Measurements from ENCODE around the gene SYTL2. TPM values are rescaled to one million over a fixed set of nuclear protein-coding genes. Genes with fewer than 3 reads are reported as not detected.
"Not testable (repeated sequence)": the region's sequence is repeated elsewhere in the genome, so short reads cannot be mapped to it uniquely, and the experiment has no call there.

Gene SYTL2
- total RNA-seq, 4 donors from 2014 or later = 140 to 1,280 (median 344) TPM

- in situ Hi-C loops (cut with MboI; ENCODE audit: low pct_ligation_motif_present in 1 of 4, low pct_unique_long_range_greater_than_20kb in 1 of 4, low sequenced_read_pairs in 3 of 4) (loop anchor here in 1 of 4 donors (25.0 kb wide), 1 partner anchor 575 kb away; the partner anchor contains the start of gene EED), intact Hi-C loops (cut with DNase I; ENCODE audit: low total_unique reads) (loop anchor here (5.0 kb wide), 1 partner anchor 35 kb away; the partner anchor contains the start of genes DLG2 and TMEM126B)
- 4 to 5% methylated on average over 4 of the region's 4 CpGs for WGBS, 2 donors (ENCODE audit: low coverage in 1 of 2)
- Histone ChIP-seq H3K36me3 (peaks cover 0 to 15% (median 3%) of the 10 kb centered on the region in 4 donors), H3K4me3 (peak overlapping the region in 3 of 4 donors; percentile 88 to 93 (median 89)), H3K27me3 (no peaks in the 10 kb centered on the region), H3K27ac (peak overlapping the region in 3 of 4 donors; percentile 98 to 100 (median 99)), H3K4me1 (peaks cover 13 to 62% (median 44%) of the 10 kb centered on the region in 4 donors), H3K9me3 (no peaks in the 10 kb centered on the region)
- no peak for DNase-seq
- TF ChIP-seq EP300 (IDR thresholded peaks at IDR 0.05; ENCODE audit: low read depth) = no peak
- TF ChIP-seq CTCF (IDR thresholded peaks at IDR 0.05) = no peak
- TF ChIP-seq POLR2AphosphoS5 (IDR thresholded peaks at IDR 0.05) = no peak
- TF ChIP-seq POLR2A (IDR thresholded peaks at IDR 0.05) = no peak
Measured at GRCh38 chr11:85661972-85662664, 148.8 kb downstream of the SYTL2 start.

DNA sequence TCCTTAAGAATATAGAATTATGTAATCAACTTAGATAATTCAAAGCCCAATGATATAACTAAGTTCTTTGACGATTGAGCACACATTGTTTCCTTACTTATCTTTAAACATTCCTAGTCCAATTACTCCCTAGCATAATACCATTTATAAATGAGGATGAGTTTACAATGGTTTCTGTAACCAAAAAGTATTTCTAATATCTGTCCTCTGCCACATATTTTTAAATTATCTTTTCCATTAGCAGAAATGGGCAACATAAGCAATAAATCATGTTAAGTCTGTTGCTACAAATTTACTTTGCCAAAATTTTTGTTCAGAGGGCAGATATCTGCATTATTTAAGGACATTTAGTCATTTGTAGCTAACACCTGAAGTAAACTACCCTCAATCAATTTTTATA, 152.8 kb downstream of the SYTL2 start:
- H3K27me3 ChIP-seq = no peaks in the 10 kb centered on the region
- TF ChIP-seq POLR2AphosphoS5 (IDR thresholded peaks at IDR 0.05) = no peak
- no peak for TF ChIP-seq EP300 (IDR thresholded peaks at IDR 0.05; ENCODE audit: low read depth)
- TF ChIP-seq POLR2A (IDR thresholded peaks at IDR 0.05) = no peak
- no peak for TF ChIP-seq CTCF (IDR thresholded peaks at IDR 0.05)
- in situ Hi-C loops (cut with MboI; ENCODE audit: low pct_ligation_motif_present in 1 of 4, low pct_unique_long_range_greater_than_20kb in 1 of 4, low sequenced_read_pairs in 3 of 4) = loop anchor here in 1 of 4 donors (25.0 kb wide), 1 partner anchor 579 kb away; the partner anchor contains the start of gene EED
- H3K9me3 ChIP-seq = no peaks in the 10 kb centered on the region
- 30 to 39% methylated on average over 1 of the region's 1 CpG for WGBS, 2 donors (ENCODE audit: low coverage in 1 of 2)
- no peak for DNase-seq
- H3K4me1 ChIP-seq = peaks cover 13 to 51% (median 38%) of the 10 kb centered on the region in 4 donors
- H3K4me3 ChIP-seq = no peak overlapping the region
- H3K36me3 ChIP-seq = peaks cover 0 to 20% (median 5%) of the 10 kb centered on the region in 4 donors
- H3K27ac ChIP-seq = no peak overlapping the region
- intact Hi-C loops (cut with DNase I; ENCODE audit: low total_unique reads) = no loop called here

DNA sequence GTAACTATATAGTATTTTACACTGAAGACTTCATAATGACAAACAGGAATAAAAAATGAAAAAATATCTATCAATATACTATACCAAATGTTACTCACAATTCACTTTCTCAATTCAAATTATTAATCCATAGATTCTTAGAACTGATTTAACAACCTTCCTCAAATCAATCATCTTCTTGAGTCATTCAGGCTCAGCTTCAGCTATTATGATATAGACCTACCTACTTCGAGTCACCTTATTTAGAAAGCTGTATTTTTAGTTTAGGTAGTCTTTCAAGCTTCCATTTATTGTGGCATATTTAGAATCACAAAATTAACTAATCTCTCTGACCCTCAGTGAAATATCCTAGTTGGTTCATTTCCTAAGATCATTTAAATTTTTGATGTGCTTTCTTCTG, 154.2 kb downstream of the SYTL2 start:
- intact Hi-C loops (cut with DNase I; ENCODE audit: low total_unique reads) = no loop called here
- TF ChIP-seq CTCF (IDR thresholded peaks at IDR 0.05) (no peak), EP300 (IDR thresholded peaks at IDR 0.05; ENCODE audit: low read depth) (no peak), POLR2A (IDR thresholded peaks at IDR 0.05) (no peak), POLR2AphosphoS5 (IDR thresholded peaks at IDR 0.05) (no peak)
- no peak overlapping the region for H3K4me3 ChIP-seq
- 80 to 85% methylated on average over 1 of the region's 1 CpG for WGBS, 2 donors (ENCODE audit: low coverage in 1 of 2)
- H3K27me3 ChIP-seq = no peaks in the 10 kb centered on the region
- H3K27ac ChIP-seq = no peak overlapping the region
- no peak for DNase-seq
- peaks cover 0 to 20% (median 5%) of the 10 kb centered on the region in 4 donors for H3K36me3 ChIP-seq
- H3K4me1 ChIP-seq = peaks cover 6 to 37% (median 25%) of the 10 kb centered on the region in 4 donors
- in situ Hi-C loops (cut with MboI; ENCODE audit: low pct_ligation_motif_present in 1 of 4, low pct_unique_long_range_greater_than_20kb in 1 of 4, low sequenced_read_pairs in 3 of 4) = loop anchor here in 1 of 4 donors (25.0 kb wide), 1 partner anchor 581 kb away; the partner anchor contains the start of gene EED
- no peaks in the 10 kb centered on the region for H3K9me3 ChIP-seq

- H3K27me3 ChIP-seq; H3K4me3 ChIP-seq; DNase-seq; H3K27ac ChIP-seq; H3K9me3 ChIP-seq; intact Hi-C loops (cut with DNase I; ENCODE audit: low total_unique reads): not testable (repeated sequence)
- Histone ChIP-seq H3K36me3 (peaks cover 0 to 20% (median 2%) of the 10 kb centered on the region in 4 donors), H3K4me1 (peaks cover 0 to 22% (median 10%) of the 10 kb centered on the region in 4 donors)
- 95 to 100% methylated on average over 2 to 4 of the region's 4 CpGs for WGBS, 2 donors (ENCODE audit: low coverage in 1 of 2)
- in situ Hi-C loops (cut with MboI; ENCODE audit: low pct_ligation_motif_present in 1 of 4, low pct_unique_long_range_greater_than_20kb in 1 of 4, low sequenced_read_pairs in 3 of 4) = loop anchor here in 1 of 4 donors (25.0 kb wide), 1 partner anchor 583 kb away; the partner anchor contains the start of gene EED
Measured at GRCh38 chr11:85654343-85654742, 156.6 kb downstream of the SYTL2 start.
